T-cell (primary cell): ENCODE results near the gene HLA-DOA. TPM values are rescaled to one million over a fixed set of nuclear protein-coding genes. Genes with fewer than 3 reads are reported as not detected.

Experiments
- ATAC-seq, 4 experiments: fragments of 200-7000 bp in 3 of 4; fragments of 150-1000 bp in 1 of 4; cut with Tn5 transposase; replicated peaks in 1 of 4; 1 replicate in 3 of 4; 2 replicates in 1 of 4; pipeline ENCODE4 v1.10.0; 2021; ENCODE audit warnings: moderate library complexity in 3 of 4, mild to moderate bottlenecking in 2 of 4, moderate number of reproducible peaks in 1 of 4
- CTCF ChIA-PET, 2 donors: fragments of 300-600 bp; sonication (Branson Sonifier 250); formaldehyde crosslinking; loops; one replicate each; lab custom pipeline; 2022; ENCODE audit warnings: antibody characterized with exemption in 2 of 2; lab: Charles Lee
- POLR2A ChIA-PET, 2 donors: fragments of 300-600 bp; sonication (Branson Sonifier 250); formaldehyde crosslinking; loops; one replicate each; lab custom pipeline; 2022; ENCODE audit warnings: antibody characterized with exemption in 2 of 2; lab: Charles Lee
- DNase-seq, 35 experiments: peaks; one replicate each; pipeline versions ENCODE4 v3.0.0 to v3.0.0-alpha.2; 2013 to 2023
- H3K27ac ChIP-seq: one replicate; pipeline ENCODE4 v1.5.1; 2013; ENCODE audit warnings: low read length
- H3K27me3 ChIP-seq, 2 experiments: replicated peaks in 1 of 2; 1 replicate in 1 of 2; 2 replicates in 1 of 2; pipeline versions ENCODE4 v1.6.1 to v1.7.0; 2013; ENCODE audit warnings: low read length in 1 of 2, mixed read lengths in 1 of 2; ENCODE audit not compliant: control insufficient read depth in 2 of 2, insufficient read depth in 2 of 2; ENCODE audit errors: extremely low read depth in 1 of 2
- H3K36me3 ChIP-seq, 2 donors: 1 replicate in 1 of 2; 2 replicates in 1 of 2; pipeline versions ENCODE4 v1.6.1 to v1.7.0; 2013; ENCODE audit warnings: low read length in 1 of 2; ENCODE audit not compliant: control insufficient read depth in 2 of 2, insufficient read depth in 1 of 2; ENCODE audit errors: extremely low read depth in 1 of 2
- H3K4me1 ChIP-seq, 2 experiments: 1 replicate in 1 of 2; 2 replicates in 1 of 2; pipeline versions ENCODE4 v1.6.1 to v1.7.0; 2013; ENCODE audit warnings: low read length in 2 of 2, mixed read lengths in 1 of 2; ENCODE audit not compliant: insufficient read depth in 2 of 2, control insufficient read depth in 1 of 2; ENCODE audit errors: extremely low read depth in 1 of 2
- H3K4me3 ChIP-seq, 2 donors: 1 replicate in 1 of 2; 2 replicates in 1 of 2; pipeline versions ENCODE4 v1.5.1 to v1.7.0; 2013; ENCODE audit warnings: mild to moderate bottlenecking in 2 of 2, low read length in 1 of 2, moderate library complexity in 1 of 2; ENCODE audit not compliant: control insufficient read depth in 1 of 2; ENCODE audit errors: extremely low read depth in 1 of 2
- H3K9me3 ChIP-seq: 2 replicates; pipeline ENCODE4 v1.7.0; 2013
- H3K27ac Mint-ChIP-seq, 2 donors: one replicate each; pipeline ENCODE4 v1.8.0; 2020 to 2021; ENCODE audit warnings: mild to moderate bottlenecking in 2 of 2, mixed read lengths in 2 of 2
- H3K27me3 Mint-ChIP-seq, 2 donors: one replicate each; pipeline ENCODE4 v1.8.0; 2021 to 2022; ENCODE audit warnings: mixed read lengths in 2 of 2
- H3K36me3 Mint-ChIP-seq: one replicate; pipeline ENCODE4 v1.8.0; 2021; ENCODE audit warnings: mixed read lengths
- H3K4me1 Mint-ChIP-seq, 3 donors: one replicate each; pipeline ENCODE4 v1.8.0; 2020 to 2022; ENCODE audit warnings: mixed read lengths in 3 of 3, mild to moderate bottlenecking in 1 of 3
- H3K4me3 Mint-ChIP-seq, 3 donors: one replicate each; pipeline ENCODE4 v1.8.0; 2020 to 2022; ENCODE audit warnings: mild to moderate bottlenecking in 3 of 3, mixed read lengths in 3 of 3, moderate library complexity in 3 of 3
- H3K9me3 Mint-ChIP-seq, 3 donors: one replicate each; pipeline ENCODE4 v1.8.0; 2020 to 2022; ENCODE audit warnings: mixed read lengths in 3 of 3
- WGBS: methylation state at CpG from one replicate; pipeline ENCODE4 v1.1.5; 2013; ENCODE audit warnings: missing lambda C conversion rate; ENCODE audit not compliant: insufficient coverage; 5-methylcytosine and 5-hydroxymethylcytosine counted together
- total RNA-seq, 35 experiments: library from RNA in 6 of 35; stranded (reverse) in 6 of 35; fragments of 120-200 nt in 1 of 35; gene quantifications; one replicate each; pipeline versions ENCODE4 v1.2.1 to v1.2.4 and lab custom pipeline; 2013 to 2026

The HLA-DOA gene
- total RNA-seq, 5 donors from 2014 or later (not counting 1 experiment from before 2014, with no cell fraction given) = 6.1 to 17.0 (median 13.4) TPM

DNA sequence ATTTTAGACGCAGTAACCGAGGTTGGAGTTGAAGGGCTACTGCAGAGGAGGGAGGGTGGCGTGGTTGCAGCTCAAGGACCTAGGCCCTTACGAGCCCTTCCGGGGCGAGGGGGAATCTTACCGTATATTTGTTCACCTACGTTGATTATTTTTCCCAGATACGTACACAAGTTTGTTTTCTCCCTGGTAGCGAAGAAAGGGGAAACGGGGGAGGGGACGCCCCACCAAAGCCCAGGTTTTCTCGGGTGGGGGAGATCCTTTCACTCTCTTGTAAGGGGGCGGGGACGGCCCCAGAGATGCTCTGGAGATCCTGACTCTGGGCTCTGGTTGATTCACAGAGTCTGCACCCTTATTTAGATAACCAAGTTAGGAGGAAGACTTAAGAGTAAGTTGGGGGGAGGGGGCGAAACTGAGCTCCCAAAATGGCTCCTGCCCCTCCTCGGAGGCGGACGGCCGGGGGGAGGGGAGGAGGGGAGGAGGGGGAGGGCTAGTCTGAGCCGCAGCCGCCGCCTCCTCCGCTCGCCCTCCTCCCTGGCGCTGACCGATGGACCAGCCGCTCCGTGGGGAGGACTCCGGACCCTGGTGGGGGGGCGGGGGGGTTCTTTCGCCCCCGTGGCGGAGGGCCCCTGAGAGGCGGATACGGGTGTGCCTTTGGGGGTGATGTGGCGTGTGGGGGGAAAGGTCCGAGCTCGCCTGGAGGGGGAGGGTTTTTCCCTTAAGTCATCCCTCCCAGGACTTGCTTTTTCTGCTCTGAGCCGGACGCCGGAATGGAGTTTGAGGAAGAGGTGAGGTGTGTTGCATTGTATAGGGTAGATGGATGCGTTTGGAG lies 38.8 kb downstream of the HLA-DOA start:
- peak in 2 of 4 experiments; percentile 1 to 2 for ATAC-seq
- Histone ChIP-seq H3K4me1 (peaks cover 27 to 40% of the 10 kb centered on the region in 2 experiments), H3K4me3 (peak overlapping the region; percentile 72 to 88)

GRCh38 chr6:32969685-32970412 lies 39.5 kb downstream of the HLA-DOA start:
- Mint-ChIP-seq H3K27ac (peak overlapping the region; percentile 93 to 99), H3K9me3 (no peaks in the 10 kb centered on the region), H3K4me1 (peaks cover 30 to 68% (median 40%) of the 10 kb centered on the region in 3 donors), H3K36me3 (peaks cover 29% of the 10 kb centered on the region), H3K4me3 (peak overlapping the region; percentile 96 to 99 (median 99)), H3K27me3 (no peaks in the 10 kb centered on the region)
- ChIA-PET POLR2A (interaction anchor here (0.6 to 0.9 kb wide), 3 partner anchors 10 to 772 kb away, joined by 3 to 8 read pairs (median 5); no protein-coding TSS in a partner anchor), CTCF (interaction anchor here in 1 of 2 donors (0.7 to 14.4 kb wide), 8 partner anchors 14 to 307 kb away, joined by 3 to 207 read pairs (median 24); partner anchors contain the start of genes B3GALT4, HLA-DMA, HLA-DMB and PSMB9)
- DNase-seq (peak in 33 of 35 experiments; percentile 27 to 74 (median 50)), ATAC-seq (no peak)
- H3K4me3 ChIP-seq = peak overlapping the region; percentile 72 to 84
- peak overlapping the region; percentile 92 for H3K27ac ChIP-seq
- peaks cover 21 to 37% of the 10 kb centered on the region in 2 experiments for H3K4me1 ChIP-seq
- peaks cover 0 to 8% of the 10 kb centered on the region in 2 donors for H3K36me3 ChIP-seq
- no peaks in the 10 kb centered on the region for H3K9me3 ChIP-seq
- 0% methylated on average over 10 of the region's 19 CpGs for WGBS
- peaks cover 0 to 4% of the 10 kb centered on the region in 2 experiments for H3K27me3 ChIP-seq

More for the DNA sequence above, 38.8 kb downstream of the HLA-DOA start:
- Histone ChIP-seq H3K36me3 (peaks cover 0 to 16% of the 10 kb centered on the region in 2 donors), H3K27me3 (peaks cover 0 to 4% of the 10 kb centered on the region in 2 experiments), H3K9me3 (no peaks in the 10 kb centered on the region), H3K27ac (peak overlapping the region; percentile 92)
- peaks cover 30 to 69% (median 40%) of the 10 kb centered on the region in 3 donors for H3K4me1 Mint-ChIP-seq
- peaks cover 37% of the 10 kb centered on the region for H3K36me3 Mint-ChIP-seq
- no peaks in the 10 kb centered on the region for H3K9me3 Mint-ChIP-seq
- H3K27me3 Mint-ChIP-seq = no peaks in the 10 kb centered on the region
- peak overlapping the region; percentile 99 for H3K27ac Mint-ChIP-seq
- 0% methylated on average over 5 of the region's 43 CpGs for WGBS
- DNase-seq = peak; percentile 30 to 79 (median 61)
- peak overlapping the region; percentile 96 to 99 (median 99) for H3K4me3 Mint-ChIP-seq
- ChIA-PET POLR2A (interaction anchor here (0.6 to 2.3 kb wide), 12 partner anchors 8 to 773 kb away, joined by 3 to 30 read pairs (median 6); partner anchors contain the start of genes HLA-DMA (in 1 of the 2), HLA-DMB (in 1 of the 2), HLA-DPB1 (in 1 of the 2) and PSMB9 (in 1 of the 2)), CTCF (interaction anchor here in 1 of 2 donors (0.7 to 14.4 kb wide), 10 partner anchors 10 to 307 kb away, joined by 3 to 207 read pairs (median 21); partner anchors contain the start of genes B3GALT4, HLA-DMA, HLA-DMB and PSMB9)

DNA sequence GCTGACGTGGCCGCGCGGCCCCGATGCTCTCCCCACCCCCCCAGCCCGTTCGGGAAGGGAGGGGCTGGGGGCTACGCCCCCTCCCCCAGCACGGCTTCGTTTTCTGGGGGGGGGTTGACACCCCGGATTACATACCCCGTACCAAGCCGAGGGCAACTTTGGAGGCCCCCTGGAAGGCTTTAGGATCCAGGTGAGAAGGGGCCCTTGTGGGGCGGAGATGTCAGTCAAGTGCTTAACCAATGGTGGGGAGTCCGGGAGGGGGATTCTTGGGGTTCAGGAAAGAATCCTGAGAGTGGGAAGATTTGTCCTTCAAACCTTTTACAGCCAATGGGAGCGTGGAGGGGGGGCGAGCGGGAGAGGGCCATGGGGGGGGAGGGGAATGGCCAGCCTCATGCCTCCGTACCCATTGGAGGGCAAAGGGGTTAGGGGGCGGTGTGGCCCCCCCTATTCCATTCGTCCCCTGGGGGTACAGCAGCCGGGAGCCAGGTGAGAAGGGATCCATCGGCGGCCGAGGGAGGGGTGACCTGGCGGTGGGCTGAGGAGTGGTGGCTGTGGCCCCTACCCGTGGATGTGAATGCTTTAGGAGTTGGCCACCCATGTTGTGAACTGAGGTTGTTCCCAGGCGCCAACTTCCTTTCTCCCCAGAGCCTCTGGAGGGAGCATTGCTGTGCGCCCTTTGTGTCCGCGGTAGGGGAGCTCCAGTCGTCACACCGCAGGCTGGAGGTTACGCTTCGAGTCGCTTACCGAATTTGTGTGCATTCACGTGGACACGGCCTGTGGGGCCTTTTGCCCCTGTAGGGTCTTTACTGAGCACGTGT lies 40.3 kb downstream of the HLA-DOA start:
- Histone ChIP-seq H3K27me3 (peaks cover 0 to 4% of the 10 kb centered on the region in 2 experiments), H3K9me3 (no peaks in the 10 kb centered on the region), H3K27ac (peak overlapping the region; percentile 92), H3K4me1 (peaks cover 15 to 29% of the 10 kb centered on the region in 2 experiments), H3K4me3 (peak overlapping the region; percentile 72 to 84), H3K36me3 (peaks cover 0 to under 1% of the 10 kb centered on the region in 2 donors)
- peaks cover 21% of the 10 kb centered on the region for H3K36me3 Mint-ChIP-seq
- DNase-seq (peak in 30 of 35 experiments; percentile 19 to 75 (median 44)), ATAC-seq (peak in 3 of 4 experiments; percentile 34 to 36 (median 35))
- POLR2A ChIA-PET = interaction anchor here (0.5 to 1.1 kb wide), 10 partner anchors 11 to 1451 kb away, joined by 3 to 8 read pairs (median 4); partner anchors contain the start of genes HLA-DMA (in 1 of the 2) and TAP1 (in 1 of the 2)
- peak overlapping the region; percentile 96 to 99 (median 99) for H3K4me3 Mint-ChIP-seq
- 0% methylated on average over 22 of the region's 40 CpGs for WGBS
- CTCF ChIA-PET = interaction anchor here in 1 of 2 donors (0.9 to 14.4 kb wide), 7 partner anchors 15 to 115 kb away, joined by 3 to 207 read pairs (median 20); partner anchors contain the start of genes HLA-DMA, HLA-DMB, HLA-DPB1 and PSMB9
- no peaks in the 10 kb centered on the region for H3K9me3 Mint-ChIP-seq
- H3K4me1 Mint-ChIP-seq = peaks cover 35 to 63% (median 38%) of the 10 kb centered on the region in 3 donors
- H3K27me3 Mint-ChIP-seq = no peaks in the 10 kb centered on the region
- H3K27ac Mint-ChIP-seq = peak overlapping the region; percentile 93 to 99

DNA sequence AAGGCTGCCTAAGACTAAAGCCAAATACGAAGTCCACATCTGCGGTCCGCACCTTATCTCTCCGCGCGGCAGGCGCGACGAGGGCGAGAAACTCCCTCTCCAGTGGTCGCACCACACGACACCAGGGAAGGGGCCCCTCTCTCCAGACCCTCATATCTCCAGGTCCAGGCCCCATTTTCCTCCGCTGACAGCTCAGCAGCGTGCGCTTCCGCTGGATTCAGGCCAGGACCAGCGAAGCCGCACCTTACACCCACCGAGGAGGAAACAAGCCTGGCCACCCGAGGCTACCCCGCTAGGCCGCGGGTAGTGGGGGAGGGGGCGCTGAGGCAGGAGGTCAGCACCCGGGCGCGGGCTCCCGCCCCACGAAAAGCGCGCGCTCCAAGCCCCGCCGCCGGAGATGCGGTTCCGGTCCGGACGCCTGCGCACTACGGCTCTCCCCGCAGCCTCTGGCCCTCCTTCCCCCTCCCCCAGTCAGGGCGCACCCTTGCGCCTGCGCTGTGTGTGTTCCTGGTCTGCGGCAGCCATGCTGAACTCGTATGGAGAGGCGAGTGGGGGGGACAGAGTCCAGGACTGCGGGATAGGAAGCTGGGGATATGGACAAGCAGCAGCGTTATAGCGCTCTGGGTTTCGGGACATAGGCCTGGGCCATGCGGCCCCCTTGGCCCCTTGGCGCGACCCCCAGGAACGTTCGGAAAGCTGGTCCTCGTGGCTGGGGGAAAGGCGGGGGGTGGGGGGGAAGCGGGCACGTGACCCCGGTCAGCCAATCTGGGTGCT lies 41.1 kb downstream of the HLA-DOA start, which contains the start of gene BRD2:
Gene BRD2, plus strand, starts transcription at position 502 of the 774 bp plus-strand sequence. CDS start 4,305 bp downstream, outside the sequence.
- Histone ChIP-seq H3K9me3 (no peaks in the 10 kb centered on the region), H3K36me3 (no peaks in the 10 kb centered on the region), H3K27me3 (peaks cover 0 to 4% of the 10 kb centered on the region in 2 experiments), H3K4me1 (peaks cover 15 to 29% of the 10 kb centered on the region in 2 experiments), H3K4me3 (peak within 1 kb of the TSS; percentile 72 to 84), H3K27ac (peak within 1 kb of the TSS; percentile 92)
- WGBS = under 1% methylated on average over 32 of the region's 62 CpGs
- no peaks in the 10 kb centered on the region for H3K27me3 Mint-ChIP-seq
- peak within 1 kb of the TSS; percentile 96 to 99 (median 99) for H3K4me3 Mint-ChIP-seq
- H3K9me3 Mint-ChIP-seq = no peaks in the 10 kb centered on the region
- peaks cover 41 to 59% (median 42%) of the 10 kb centered on the region in 3 donors for H3K4me1 Mint-ChIP-seq
- peaks cover 13% of the 10 kb centered on the region for H3K36me3 Mint-ChIP-seq
- ATAC-seq (peak; percentile 47 to 57 (median 52)), DNase-seq (peak; percentile 92 to 98 (median 96))
- ChIA-PET POLR2A (interaction anchor here (0.5 to 1.3 kb wide), 12 partner anchors 10 to 1451 kb away, joined by 3 to 8 read pairs (median 4); partner anchors contain the start of genes HLA-DMA (in 1 of the 2), PSMB9 (in 1 of the 2) and TAP1 (in 1 of the 2)), CTCF (interaction anchor here (0.6 to 14.4 kb wide), 14 partner anchors 10 to 115 kb away, joined by 3 to 207 read pairs (median 5); partner anchors contain the start of genes HLA-DMA (in 1 of the 2), HLA-DMB (in 1 of the 2), HLA-DPB1 (in 1 of the 2) and PSMB9 (in 1 of the 2))
- peak within 1 kb of the TSS; percentile 93 to 99 for H3K27ac Mint-ChIP-seq
